ENCODE data around the gene ARSG. TPM values are rescaled to one million over a fixed set of nuclear protein-coding genes. Genes with fewer than 3 reads are reported as not detected.

ARSG gene
- total and polyA plus RNA-seq, 2 of the 8 experiments (the other 6 are each of a cell fraction or from before 2014, with no cell fraction given) = 3.3 to 4.0 TPM

DNA sequence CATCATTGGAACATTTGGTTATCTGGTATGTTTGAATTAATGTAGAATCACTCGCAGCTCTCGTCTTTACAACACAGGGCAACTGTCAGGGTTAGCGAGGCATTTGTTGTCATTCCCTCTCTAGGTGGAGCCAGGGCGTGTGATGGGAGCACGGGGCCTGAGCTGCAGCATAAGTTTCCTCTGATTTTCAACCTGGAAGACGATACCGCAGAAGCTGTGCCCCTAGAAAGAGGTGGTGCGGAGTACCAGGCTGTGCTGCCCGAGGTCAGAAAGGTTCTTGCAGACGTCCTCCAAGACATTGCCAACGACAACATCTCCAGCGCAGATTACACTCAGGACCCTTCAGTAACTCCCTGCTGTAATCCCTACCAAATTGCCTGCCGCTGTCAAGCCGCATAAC, 128.8 kb downstream of the ARSG start:
- H4K8ac ChIP-seq (ENCODE audit: extremely low read depth, insufficient read depth, low read length) = no peak overlapping the region
- H4K5ac ChIP-seq (ENCODE audit: insufficient read length, low read depth, low read length) = no peak overlapping the region
- TF ChIP-seq ATF3 (IDR thresholded peaks at IDR 0.05; ENCODE audit: insufficient read depth, low read depth, low read length) = no peak
- no peak for TF ChIP-seq E2F6 (IDR thresholded peaks at IDR 0.05)
- TF ChIP-seq SIX5 (IDR thresholded peaks at IDR 0.05; ENCODE audit: low read depth, low read length) = no peak
- TF ChIP-seq, protein P1, sequence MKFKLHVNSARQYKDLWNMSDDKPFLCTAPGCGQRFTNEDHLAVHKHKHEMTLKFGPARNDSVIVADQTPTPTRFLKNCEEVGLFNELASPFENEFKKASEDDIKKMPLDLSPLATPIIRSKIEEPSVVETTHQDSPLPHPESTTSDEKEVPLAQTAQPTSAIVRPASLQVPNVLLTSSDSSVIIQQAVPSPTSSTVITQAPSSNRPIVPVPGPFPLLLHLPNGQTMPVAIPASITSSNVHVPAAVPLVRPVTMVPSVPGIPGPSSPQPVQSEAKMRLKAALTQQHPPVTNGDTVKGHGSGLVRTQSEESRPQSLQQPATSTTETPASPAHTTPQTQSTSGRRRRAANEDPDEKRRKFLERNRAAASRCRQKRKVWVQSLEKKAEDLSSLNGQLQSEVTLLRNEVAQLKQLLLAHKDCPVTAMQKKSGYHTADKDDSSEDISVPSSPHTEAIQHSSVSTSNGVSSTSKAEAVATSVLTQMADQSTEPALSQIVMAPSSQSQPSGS (IDR thresholded peaks at IDR 0.05; ENCODE audit: low read length) = no peak
- no peaks in the 10 kb centered on the region for H4K20me1 ChIP-seq (replicated peaks in 1 of 2; ENCODE audit: control insufficient read depth in 1 of 2, insufficient read depth in 2 of 2, low read length in 2 of 2)
- no peaks in the 10 kb centered on the region for H3K27me3 ChIP-seq (replicated peaks in 1 of 4; ENCODE audit: control insufficient read depth in 3 of 4, extremely low read depth in 1 of 4, insufficient read depth in 3 of 4, low read length in 3 of 4)
- no peaks in the 10 kb centered on the region for H3K36me3 ChIP-seq (ENCODE audit: control insufficient read depth in 2 of 4, insufficient read depth in 4 of 4, low read length in 3 of 4)
- H3K79me2 ChIP-seq (ENCODE audit: control insufficient read depth in 1 of 2, insufficient read depth in 2 of 2, low read length in 2 of 2) = no peaks in the 10 kb centered on the region
- DNase-seq (ENCODE audit: low read depth in 1 of 2, low spot score in 2 of 2) (peak in 1 of 2 experiments; percentile 41), FAIRE-seq (no peak)
- H3K14ac ChIP-seq (ENCODE audit: insufficient read length) = no peak overlapping the region
- CTCF ChIA-PET (ENCODE audit: partially characterized antibody) = interaction anchor here (0.6 to 1.7 kb wide), 4 partner anchors 16 to 132 kb away, joined by 3 to 4 read pairs (median 3); no protein-coding TSS in a partner anchor
- H3K4ac ChIP-seq (replicated peaks; ENCODE audit: insufficient read length, low read depth, low read length) = no peak overlapping the region
- peak overlapping the region; percentile 48 for H4K91ac ChIP-seq (replicated peaks; ENCODE audit: insufficient read length, low read length)
- no peak overlapping the region for H2BK5ac ChIP-seq (ENCODE audit: low read depth, low read length)
- no peak overlapping the region for H3K27ac ChIP-seq (ENCODE audit: low read depth, low read length)
- 0 out of 2 replicates have a peak overlapping the region, but pooled peaks have one; percentile 7 for H2BK12ac ChIP-seq (ENCODE audit: low read depth, low read length)
- H3K56ac ChIP-seq (replicated peaks; ENCODE audit: insufficient read length, low read depth, low read length) = no peak overlapping the region
- H2BK20ac ChIP-seq (ENCODE audit: low read length) = no peak overlapping the region
- no peak overlapping the region for H2AFZ ChIP-seq (ENCODE audit: low read length)
- no peak overlapping the region for H2AK5ac ChIP-seq (ENCODE audit: low read depth, low read length)
- no peak overlapping the region for H3K4me3 ChIP-seq (ENCODE audit: extremely low read depth in 1 of 4, insufficient read depth in 2 of 4, low read depth in 3 of 4, low read length in 4 of 4)
- WGBS, 2 experiments (ENCODE audit: extremely low coverage in 1 of 2, insufficient coverage in 1 of 2, insufficient read length in 1 of 2, insufficient replicate concordance in 2 of 2, low coverage in 1 of 2, low lambda C conversion rate in 2 of 2, missing lambda C conversion rate in 1 of 2) = 91% methylated on average over 14 of the region's 14 CpGs; no CpG with 5 or more reads in 1 of the 2 experiments
- H3K18ac ChIP-seq (ENCODE audit: extremely low read depth, low read length) = no peak overlapping the region
- POLR2A ChIA-PET (ENCODE audit: partially characterized antibody) = interaction anchor here (0.6 kb wide), 1 partner anchor 26 kb away, joined by 3 read pairs; no protein-coding TSS in a partner anchor
- H3K9ac ChIP-seq (replicated peaks in 1 of 4; ENCODE audit: extremely low read depth in 1 of 4, low read depth in 3 of 4, low read length in 3 of 4) = no peak overlapping the region
- no peaks in the 10 kb centered on the region for H3K23me2 ChIP-seq (ENCODE audit: low read depth, low read length)
- H3K4me2 ChIP-seq (ENCODE audit: insufficient read depth in 1 of 2, low read depth in 2 of 2, low read length in 2 of 2) = no peak overlapping the region
- no peaks in the 10 kb centered on the region; a peak in 1 of 4 replicates for H3K9me3 ChIP-seq (ENCODE audit: insufficient read depth in 2 of 2, low read depth in 1 of 2, low read length in 1 of 2)
- no peaks in the 10 kb centered on the region for H3K79me1 ChIP-seq (ENCODE audit: low read depth, low read length)
- peaks cover 0 to 6% (median 3%) of the 10 kb centered on the region in 4 experiments; a peak in 5 of 7 replicates for H3K4me1 ChIP-seq (replicated peaks in 1 of 4; ENCODE audit: control insufficient read depth in 3 of 4, insufficient read depth in 4 of 4, low read length in 3 of 4)
- no peak overlapping the region for H2BK120ac ChIP-seq (replicated peaks; ENCODE audit: low read depth, low read length)
- H2BK15ac ChIP-seq (ENCODE audit: low read length) = 0 out of 2 replicates have a peak overlapping the region, but pooled peaks have one; percentile 23
- no peak overlapping the region for H3K23ac ChIP-seq (ENCODE audit: insufficient read length)

All from H1 (cell line).